ENCODE measurements around the gene CPED1. TPM values are rescaled to one million over a fixed set of nuclear protein-coding genes. Genes with fewer than 3 reads are reported as not detected.

CPED1 gene
- total RNA-seq, 6 donors from 2014 or later = 12.9 to 31.6 (median 18.1) TPM

DNA sequence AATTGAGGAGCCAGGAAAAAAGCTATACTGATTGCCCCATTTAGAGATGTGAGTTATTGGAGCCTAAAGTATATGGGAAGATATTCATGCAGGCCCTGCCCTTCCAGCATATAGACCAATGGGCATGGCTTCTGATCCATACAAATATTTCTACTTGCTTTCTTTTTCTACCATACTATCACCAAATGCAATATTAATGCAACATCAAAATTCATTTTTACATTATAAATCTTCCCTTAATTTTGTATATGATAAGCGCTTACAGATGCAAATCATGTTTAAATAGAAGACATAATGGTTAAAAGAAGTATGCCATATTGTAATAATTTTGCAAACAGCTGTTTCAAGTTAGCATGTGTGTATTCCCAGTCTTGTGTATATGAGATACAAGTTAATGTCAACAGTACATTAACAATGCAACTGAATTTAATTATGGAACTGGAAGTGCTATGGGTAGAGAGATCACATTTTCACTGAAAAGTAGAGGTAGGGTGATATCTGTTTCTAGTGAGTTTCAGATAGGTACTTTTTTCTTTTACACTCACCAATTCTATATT, 315.7 kb downstream of the CPED1 start:
- no peak overlapping the region for H3K4me3 ChIP-seq
- no peak for TF ChIP-seq POLR2AphosphoS5 (IDR thresholded peaks at IDR 0.05)
- TF ChIP-seq, protein P1, sequence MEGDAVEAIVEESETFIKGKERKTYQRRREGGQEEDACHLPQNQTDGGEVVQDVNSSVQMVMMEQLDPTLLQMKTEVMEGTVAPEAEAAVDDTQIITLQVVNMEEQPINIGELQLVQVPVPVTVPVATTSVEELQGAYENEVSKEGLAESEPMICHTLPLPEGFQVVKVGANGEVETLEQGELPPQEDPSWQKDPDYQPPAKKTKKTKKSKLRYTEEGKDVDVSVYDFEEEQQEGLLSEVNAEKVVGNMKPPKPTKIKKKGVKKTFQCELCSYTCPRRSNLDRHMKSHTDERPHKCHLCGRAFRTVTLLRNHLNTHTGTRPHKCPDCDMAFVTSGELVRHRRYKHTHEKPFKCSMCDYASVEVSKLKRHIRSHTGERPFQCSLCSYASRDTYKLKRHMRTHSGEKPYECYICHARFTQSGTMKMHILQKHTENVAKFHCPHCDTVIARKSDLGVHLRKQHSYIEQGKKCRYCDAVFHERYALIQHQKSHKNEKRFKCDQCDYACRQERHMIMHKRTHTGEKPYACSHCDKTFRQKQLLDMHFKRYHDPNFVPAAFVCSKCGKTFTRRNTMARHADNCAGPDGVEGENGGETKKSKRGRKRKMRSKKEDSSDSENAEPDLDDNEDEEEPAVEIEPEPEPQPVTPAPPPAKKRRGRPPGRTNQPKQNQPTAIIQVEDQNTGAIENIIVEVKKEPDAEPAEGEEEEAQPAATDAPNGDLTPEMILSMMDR (IDR thresholded peaks at IDR 0.05) = no peak
- TF ChIP-seq POLR2A (IDR thresholded peaks at IDR 0.05) = no peak
- TF ChIP-seq EP300 (IDR thresholded peaks at IDR 0.05) = no peak
- H3K36me3 ChIP-seq = no peaks in the 10 kb centered on the region
- no peaks in the 10 kb centered on the region for H3K4me1 ChIP-seq
- no peak for ATAC-seq (ENCODE audit: low FRiP score in 2 of 2)
- no peaks in the 10 kb centered on the region for H3K27me3 ChIP-seq
- 92 to 94% methylated on average over 1 of the region's 1 CpG for WGBS, 2 donors
- H3K9me3 ChIP-seq = no peaks in the 10 kb centered on the region
- DNase-seq = no peak
- no peak overlapping the region for H3K27ac ChIP-seq

DNA sequence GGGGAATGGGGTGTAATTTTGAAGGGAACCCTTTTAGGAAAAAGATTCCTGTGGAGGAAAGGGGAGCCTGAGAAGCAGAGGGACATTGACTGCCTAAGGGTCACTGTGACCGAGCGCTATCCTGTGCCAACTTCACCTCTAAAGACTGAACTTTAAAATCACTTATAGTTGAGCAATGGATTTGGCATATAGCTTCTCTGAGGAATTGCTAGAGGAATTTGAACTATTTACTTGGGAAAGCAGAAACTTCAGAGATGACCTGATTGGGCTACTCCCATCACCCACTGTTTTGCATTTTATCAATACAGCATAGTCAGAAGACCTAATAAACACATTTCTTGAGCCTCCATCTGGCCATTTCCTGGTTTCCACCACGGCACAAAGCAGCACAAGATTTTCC, 316.6 kb downstream of the CPED1 start:
- no peak for TF ChIP-seq EP300 (IDR thresholded peaks at IDR 0.05)
- TF ChIP-seq POLR2A (IDR thresholded peaks at IDR 0.05) = no peak
- TF ChIP-seq, protein P1 (IDR thresholded peaks at IDR 0.05) = no peak
- no peak for TF ChIP-seq POLR2AphosphoS5 (IDR thresholded peaks at IDR 0.05)
- no peak for ATAC-seq (ENCODE audit: low FRiP score in 2 of 2)
- H3K36me3 ChIP-seq = no peaks in the 10 kb centered on the region
- H3K4me3 ChIP-seq = no peak overlapping the region
- H3K4me1 ChIP-seq = no peaks in the 10 kb centered on the region
- no peak for DNase-seq
- no peaks in the 10 kb centered on the region for H3K9me3 ChIP-seq
- no peak overlapping the region for H3K27ac ChIP-seq
- no peaks in the 10 kb centered on the region for H3K27me3 ChIP-seq
- WGBS, 2 donors = 72 to 90% methylated on average over 3 of the region's 3 CpGs

DNA sequence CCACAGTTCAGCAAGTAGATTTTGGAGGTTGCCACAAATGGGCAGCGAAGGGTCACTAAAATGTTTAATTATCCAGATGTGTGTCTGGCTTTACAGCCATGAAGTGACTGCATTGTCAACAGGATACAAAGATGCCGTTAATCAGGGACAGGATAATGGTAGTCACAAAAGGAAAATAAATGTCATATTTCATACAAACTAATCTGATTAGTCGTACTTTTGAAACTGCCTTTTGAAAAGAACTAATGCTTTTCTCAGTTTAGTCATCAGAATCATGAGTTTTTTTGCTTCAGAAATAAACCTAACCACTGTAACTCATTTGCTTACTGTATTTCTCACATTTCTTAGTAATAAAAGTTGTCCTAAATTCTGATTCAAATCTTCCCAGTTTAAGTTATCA, 318.1 kb downstream of the CPED1 start:
- no peak for ATAC-seq (ENCODE audit: low FRiP score in 2 of 2)
- whole genome bisulfite sequencing, 2 donors = 58% methylated on average over 3 of the region's 3 CpGs

DNA sequence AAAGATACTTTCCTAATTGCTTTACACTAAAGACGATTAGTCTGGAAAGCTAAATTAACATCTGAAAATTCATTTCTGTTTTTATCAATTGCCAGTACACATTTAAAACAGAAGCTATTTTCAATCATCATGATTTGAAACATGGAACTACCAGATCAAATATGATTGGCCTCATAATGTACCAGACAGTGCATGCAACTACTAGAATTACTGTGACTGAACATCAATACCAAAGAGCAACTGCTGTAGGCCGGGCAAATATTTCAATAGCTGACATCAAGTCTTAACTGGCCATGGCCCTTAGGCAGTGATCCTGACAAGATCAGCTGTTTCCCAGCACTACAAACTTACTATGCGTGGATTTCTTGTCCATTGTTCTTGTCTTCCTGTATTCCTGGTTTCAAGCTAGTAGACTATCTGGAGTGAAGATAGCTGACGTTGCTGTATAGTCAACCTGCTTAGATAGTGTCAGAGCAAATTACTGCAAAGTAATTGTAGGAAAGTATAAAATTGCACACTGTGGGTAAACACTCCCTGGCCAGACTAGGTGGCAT, 318.6 kb downstream of the CPED1 start:
- Histone ChIP-seq H3K4me1 (no peaks in the 10 kb centered on the region), H3K27me3 (no peaks in the 10 kb centered on the region), H3K4me3 (no peak overlapping the region), H3K9me3 (no peaks in the 10 kb centered on the region), H3K27ac (no peak overlapping the region), H3K36me3 (no peaks in the 10 kb centered on the region)
- DNase-seq (no peak), ATAC-seq (ENCODE audit: low FRiP score in 2 of 2) (no peak)
- TF ChIP-seq POLR2A (IDR thresholded peaks at IDR 0.05) (no peak), EP300 (IDR thresholded peaks at IDR 0.05) (no peak), POLR2AphosphoS5 (IDR thresholded peaks at IDR 0.05) (no peak)
- TF ChIP-seq, protein P1 (IDR thresholded peaks at IDR 0.05) = no peak
- WGBS, 2 donors = 60 to 63% methylated on average over 4 of the region's 4 CpGs

More for the DNA sequence above, 318.1 kb downstream of the CPED1 start:
- DNase-seq = no peak
- no peak for TF ChIP-seq EP300 (IDR thresholded peaks at IDR 0.05)
- Histone ChIP-seq H3K27ac (no peak overlapping the region), H3K36me3 (no peaks in the 10 kb centered on the region), H3K4me1 (no peaks in the 10 kb centered on the region), H3K9me3 (no peaks in the 10 kb centered on the region), H3K4me3 (no peak overlapping the region), H3K27me3 (no peaks in the 10 kb centered on the region)

DNA sequence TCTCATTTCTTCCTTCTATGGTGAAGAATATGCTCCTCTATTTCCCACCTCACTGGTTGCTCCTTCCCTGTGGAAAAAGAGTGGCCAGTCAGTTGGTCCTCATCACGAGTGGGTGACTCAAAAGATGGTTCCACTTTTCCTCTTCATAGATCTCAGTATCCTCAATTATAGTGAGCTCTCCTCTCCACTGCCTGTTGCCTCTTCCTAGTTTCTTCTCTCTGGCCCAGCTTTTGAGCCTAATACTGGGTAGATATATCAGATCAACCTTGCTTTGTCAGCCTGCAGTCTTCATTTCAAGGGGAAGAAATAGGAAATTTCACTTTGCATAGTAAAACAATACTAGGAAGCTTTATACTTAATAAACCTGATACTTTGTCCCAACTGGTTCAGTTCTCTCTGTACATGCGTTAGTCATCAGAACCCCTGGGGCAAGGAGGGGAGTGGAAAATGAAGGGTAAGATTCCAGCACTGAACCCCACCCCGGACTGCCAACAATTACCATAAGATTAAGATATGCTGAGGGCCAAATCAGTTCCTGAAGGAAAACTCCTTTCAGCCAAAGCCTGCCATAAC, 324.8 kb downstream of the CPED1 start:
- Histone ChIP-seq H3K4me3 (no peak overlapping the region), H3K4me1 (peaks cover 0 to 5% (median 0%) of the 10 kb centered on the region in 4 donors), H3K27ac (no peak overlapping the region), H3K27me3 (no peaks in the 10 kb centered on the region), H3K36me3 (no peaks in the 10 kb centered on the region), H3K9me3 (no peaks in the 10 kb centered on the region)
- TF ChIP-seq, protein P1 (IDR thresholded peaks at IDR 0.05) = no peak
- TF ChIP-seq POLR2A (IDR thresholded peaks at IDR 0.05) (no peak), POLR2AphosphoS5 (IDR thresholded peaks at IDR 0.05) (no peak), EP300 (IDR thresholded peaks at IDR 0.05) (no peak)
- 58% methylated on average over 3 of the region's 3 CpGs for whole genome bisulfite sequencing, 2 donors
- DNase-seq = no peak
- peak in 1 of 2 donors; percentile 49 for ATAC-seq (ENCODE audit: low FRiP score in 2 of 2)

Data from upper lobe of left lung (tissue), 6 donors.